ENCODE results near the gene CADM1. TPM values are rescaled to one million over a fixed set of nuclear protein-coding genes. Genes with fewer than 3 reads are reported as not detected.

Gene CADM1
- total RNA-seq, 1 experiment from 2014 or later: 534 TPM

DNA sequence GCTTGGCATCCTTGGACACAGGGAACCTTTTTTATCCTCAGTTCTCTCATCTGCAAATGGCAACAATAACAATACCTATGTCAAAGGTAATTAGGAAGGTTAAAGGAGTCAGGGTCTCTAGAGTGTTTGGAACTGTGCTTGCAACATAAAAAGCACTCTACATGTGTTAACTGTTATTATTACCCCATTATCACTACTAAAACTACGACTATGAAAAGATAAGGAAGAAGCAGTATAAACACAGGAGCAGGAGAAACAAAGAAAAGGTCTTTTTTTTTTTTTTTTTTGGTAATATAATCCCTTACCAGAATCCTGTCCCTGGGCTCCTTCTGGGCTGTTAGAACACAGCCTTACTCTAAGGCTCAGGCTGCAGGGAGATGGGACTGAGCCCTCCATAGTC is 348.2 kb downstream of the CADM1 start:
- no peak overlapping the region for H3K4me3 ChIP-seq (ENCODE audit: low read depth, low read length)
- H3K9me3 ChIP-seq: peaks cover 3% of the 10 kb centered on the region; the same call in 1 of the 2 replicates
- intact Hi-C loops (cut with micrococcal nuclease; ENCODE audit: unreplicated experiment): no loop called here
- H3K27me3 Mint-ChIP-seq (ENCODE audit: insufficient read depth, unreplicated experiment): peaks cover 12% of the 10 kb centered on the region
- no peaks in the 10 kb centered on the region for H3K36me3 ChIP-seq (ENCODE audit: control insufficient read depth, insufficient read depth, low read length)
- H3K4me3 Mint-ChIP-seq (ENCODE audit: unreplicated experiment): no peak overlapping the region
- H3K27me3 ChIP-seq (replicated peaks; ENCODE audit: control insufficient read depth, insufficient read depth, low read length): peaks cover 2% of the 10 kb centered on the region; the same call in 1 of the 2 replicates
- H3K4me1 Mint-ChIP-seq (ENCODE audit: low read depth, unreplicated experiment): peaks cover 6% of the 10 kb centered on the region
- H3K9me3 Mint-ChIP-seq (ENCODE audit: unreplicated experiment): no peaks in the 10 kb centered on the region
- H3K36me3 Mint-ChIP-seq (ENCODE audit: insufficient read depth, unreplicated experiment): no peaks in the 10 kb centered on the region
- H3K4me1 ChIP-seq: no peaks in the 10 kb centered on the region
- CTCF ChIA-PET: no interaction called here
- TF ChIP-seq, protein P1, sequence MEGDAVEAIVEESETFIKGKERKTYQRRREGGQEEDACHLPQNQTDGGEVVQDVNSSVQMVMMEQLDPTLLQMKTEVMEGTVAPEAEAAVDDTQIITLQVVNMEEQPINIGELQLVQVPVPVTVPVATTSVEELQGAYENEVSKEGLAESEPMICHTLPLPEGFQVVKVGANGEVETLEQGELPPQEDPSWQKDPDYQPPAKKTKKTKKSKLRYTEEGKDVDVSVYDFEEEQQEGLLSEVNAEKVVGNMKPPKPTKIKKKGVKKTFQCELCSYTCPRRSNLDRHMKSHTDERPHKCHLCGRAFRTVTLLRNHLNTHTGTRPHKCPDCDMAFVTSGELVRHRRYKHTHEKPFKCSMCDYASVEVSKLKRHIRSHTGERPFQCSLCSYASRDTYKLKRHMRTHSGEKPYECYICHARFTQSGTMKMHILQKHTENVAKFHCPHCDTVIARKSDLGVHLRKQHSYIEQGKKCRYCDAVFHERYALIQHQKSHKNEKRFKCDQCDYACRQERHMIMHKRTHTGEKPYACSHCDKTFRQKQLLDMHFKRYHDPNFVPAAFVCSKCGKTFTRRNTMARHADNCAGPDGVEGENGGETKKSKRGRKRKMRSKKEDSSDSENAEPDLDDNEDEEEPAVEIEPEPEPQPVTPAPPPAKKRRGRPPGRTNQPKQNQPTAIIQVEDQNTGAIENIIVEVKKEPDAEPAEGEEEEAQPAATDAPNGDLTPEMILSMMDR (IDR thresholded peaks at IDR 0.05; ENCODE audit: insufficient read depth in 1 of 2, low read depth in 1 of 2, low read length in 1 of 2, severe bottlenecking in 1 of 2, unreplicated experiment in 1 of 2): no peak
- no TSS peak for BruUV-seq (replicated peaks)
- no peak for DNase-seq
- no peak overlapping the region for H3K27ac Mint-ChIP-seq (ENCODE audit: unreplicated experiment)
- POLR2A ChIA-PET: no interaction called here

DNA sequence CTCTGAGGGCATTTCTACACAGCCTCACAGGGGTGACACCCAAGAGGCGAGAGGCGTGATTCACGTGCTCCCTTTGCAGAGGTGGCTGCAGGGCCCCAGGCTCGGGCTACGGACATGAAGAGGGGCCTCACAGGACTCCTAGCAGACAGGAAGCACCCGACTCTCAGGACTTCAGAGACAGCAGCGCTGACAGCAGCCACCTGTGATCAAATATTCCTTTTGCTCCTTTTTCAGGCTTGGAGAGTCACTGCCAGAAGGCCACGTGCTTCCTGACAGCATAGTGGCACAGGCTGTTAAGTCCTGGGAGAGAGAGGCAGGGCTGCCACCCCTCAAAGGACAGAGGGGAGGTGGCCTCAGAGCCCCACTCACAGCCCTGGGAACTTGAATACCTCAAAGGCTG is 348.9 kb downstream of the CADM1 start:
- no peak for DNase-seq
- BruUV-seq (replicated peaks): no TSS peak
- no peaks in the 10 kb centered on the region for H3K4me1 ChIP-seq
- peaks cover 6% of the 10 kb centered on the region for H3K4me1 Mint-ChIP-seq (ENCODE audit: low read depth, unreplicated experiment)
- H3K4me3 ChIP-seq (ENCODE audit: low read depth, low read length): no peak overlapping the region
- H3K4me3 Mint-ChIP-seq (ENCODE audit: unreplicated experiment): no peak overlapping the region
- POLR2A ChIA-PET: no interaction called here
- TF ChIP-seq, protein P1 (IDR thresholded peaks at IDR 0.05; ENCODE audit: insufficient read depth in 1 of 2, low read depth in 1 of 2, low read length in 1 of 2, severe bottlenecking in 1 of 2, unreplicated experiment in 1 of 2): no peak
- CTCF ChIA-PET: no interaction called here
- intact Hi-C loops (cut with micrococcal nuclease; ENCODE audit: unreplicated experiment): no loop called here
- H3K9me3 ChIP-seq: peaks cover 3% of the 10 kb centered on the region; the same call in 1 of the 2 replicates
- H3K27me3 Mint-ChIP-seq (ENCODE audit: insufficient read depth, unreplicated experiment): peaks cover 9% of the 10 kb centered on the region
- H3K27ac Mint-ChIP-seq (ENCODE audit: unreplicated experiment): no peak overlapping the region
- H3K36me3 Mint-ChIP-seq (ENCODE audit: insufficient read depth, unreplicated experiment): no peaks in the 10 kb centered on the region
- H3K36me3 ChIP-seq (ENCODE audit: control insufficient read depth, insufficient read depth, low read length): no peaks in the 10 kb centered on the region
- no peaks in the 10 kb centered on the region for H3K9me3 Mint-ChIP-seq (ENCODE audit: unreplicated experiment)
- peaks cover 2% of the 10 kb centered on the region; the same call in 1 of the 2 replicates for H3K27me3 ChIP-seq (replicated peaks; ENCODE audit: control insufficient read depth, insufficient read depth, low read length)

DNA sequence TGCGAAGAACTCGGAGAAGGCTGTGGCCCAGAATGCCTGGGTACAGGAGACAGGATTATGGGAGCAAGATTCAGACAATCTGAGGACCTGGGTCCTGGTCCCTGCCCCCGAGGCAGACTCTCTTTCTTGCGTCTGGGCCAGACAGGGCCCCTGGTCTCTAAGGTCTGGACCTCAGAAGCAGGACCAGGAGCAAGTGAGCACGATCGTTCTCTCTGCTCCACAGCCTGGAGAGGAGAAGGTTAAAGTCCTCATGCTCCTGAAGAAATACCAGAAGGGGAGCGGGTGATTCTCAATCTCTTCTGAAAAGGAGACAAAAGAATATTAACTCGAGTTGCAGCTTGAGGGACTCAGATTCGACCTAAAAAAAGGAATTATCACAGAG is 349.9 kb downstream of the CADM1 start:
- H3K4me3 Mint-ChIP-seq (ENCODE audit: unreplicated experiment): no peak overlapping the region
- DNase-seq: no peak
- no peaks in the 10 kb centered on the region for H3K9me3 Mint-ChIP-seq (ENCODE audit: unreplicated experiment)
- ChIA-PET POLR2A (no interaction called here), CTCF (no interaction called here)
- BruUV-seq (replicated peaks): no TSS peak
- peaks cover 6% of the 10 kb centered on the region for H3K4me1 Mint-ChIP-seq (ENCODE audit: low read depth, unreplicated experiment)
- TF ChIP-seq, protein P1 (IDR thresholded peaks at IDR 0.05; ENCODE audit: insufficient read depth in 1 of 2, low read depth in 1 of 2, low read length in 1 of 2, severe bottlenecking in 1 of 2, unreplicated experiment in 1 of 2): no peak
- Histone ChIP-seq H3K4me1 (no peaks in the 10 kb centered on the region), H3K4me3 (ENCODE audit: low read depth, low read length) (no peak overlapping the region), H3K9me3 (peaks cover 3% of the 10 kb centered on the region; the same call in 1 of the 2 replicates), H3K27me3 (replicated peaks; ENCODE audit: control insufficient read depth, insufficient read depth, low read length) (0 out of 2 replicates have a peak, but pooled peaks cover 2% of the 10 kb centered on the region), H3K36me3 (ENCODE audit: control insufficient read depth, insufficient read depth, low read length) (no peaks in the 10 kb centered on the region)
- H3K36me3 Mint-ChIP-seq (ENCODE audit: insufficient read depth, unreplicated experiment): no peaks in the 10 kb centered on the region
- intact Hi-C loops (cut with micrococcal nuclease; ENCODE audit: unreplicated experiment): no loop called here
- no peak overlapping the region for H3K27ac Mint-ChIP-seq (ENCODE audit: unreplicated experiment)
- H3K27me3 Mint-ChIP-seq (ENCODE audit: insufficient read depth, unreplicated experiment): peaks cover 9% of the 10 kb centered on the region

All from Caco-2 (cell line).